GM10266 (cell line): ENCODE results near the gene ARFRP1.

Experiments
- DNase-seq: peaks from one replicate; pipeline ENCODE4 v3.0.0; 2012; ENCODE audit errors: extremely low spot score
- TF ChIP-seq, protein P1 (sequence below): IDR thresholded peaks from 2 replicates; pipeline ENCODE4 v1.5.1; 2012; ENCODE audit warnings: mild to moderate bottlenecking, low read depth; ENCODE audit not compliant: control insufficient read depth, insufficient read depth; ENCODE audit errors: missing control alignments

ARFRP1 gene

DNA sequence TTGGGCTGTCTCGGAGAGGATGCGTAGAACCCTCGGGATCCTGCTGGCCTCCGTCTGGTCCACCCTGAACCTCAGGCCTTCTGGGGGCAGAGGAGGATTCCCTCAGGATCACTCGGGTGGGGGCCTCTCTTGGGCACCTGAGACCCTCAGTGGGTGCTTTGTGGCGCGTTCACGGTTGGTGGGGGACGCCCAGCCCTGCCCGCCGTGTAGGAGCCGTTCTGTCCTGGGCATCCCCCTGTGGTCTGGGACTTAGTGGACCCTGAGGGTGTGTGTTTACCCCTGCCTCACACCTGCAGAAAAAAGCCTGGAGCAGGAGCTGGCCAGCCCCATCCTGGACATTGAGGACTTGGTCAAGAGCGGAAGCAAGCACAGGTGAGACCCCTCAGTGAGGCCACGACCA lies 42.1 kb downstream of the ARFRP1 start:
- TF ChIP-seq, protein P1, sequence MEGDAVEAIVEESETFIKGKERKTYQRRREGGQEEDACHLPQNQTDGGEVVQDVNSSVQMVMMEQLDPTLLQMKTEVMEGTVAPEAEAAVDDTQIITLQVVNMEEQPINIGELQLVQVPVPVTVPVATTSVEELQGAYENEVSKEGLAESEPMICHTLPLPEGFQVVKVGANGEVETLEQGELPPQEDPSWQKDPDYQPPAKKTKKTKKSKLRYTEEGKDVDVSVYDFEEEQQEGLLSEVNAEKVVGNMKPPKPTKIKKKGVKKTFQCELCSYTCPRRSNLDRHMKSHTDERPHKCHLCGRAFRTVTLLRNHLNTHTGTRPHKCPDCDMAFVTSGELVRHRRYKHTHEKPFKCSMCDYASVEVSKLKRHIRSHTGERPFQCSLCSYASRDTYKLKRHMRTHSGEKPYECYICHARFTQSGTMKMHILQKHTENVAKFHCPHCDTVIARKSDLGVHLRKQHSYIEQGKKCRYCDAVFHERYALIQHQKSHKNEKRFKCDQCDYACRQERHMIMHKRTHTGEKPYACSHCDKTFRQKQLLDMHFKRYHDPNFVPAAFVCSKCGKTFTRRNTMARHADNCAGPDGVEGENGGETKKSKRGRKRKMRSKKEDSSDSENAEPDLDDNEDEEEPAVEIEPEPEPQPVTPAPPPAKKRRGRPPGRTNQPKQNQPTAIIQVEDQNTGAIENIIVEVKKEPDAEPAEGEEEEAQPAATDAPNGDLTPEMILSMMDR: no peak
- no peak for DNase-seq

DNA sequence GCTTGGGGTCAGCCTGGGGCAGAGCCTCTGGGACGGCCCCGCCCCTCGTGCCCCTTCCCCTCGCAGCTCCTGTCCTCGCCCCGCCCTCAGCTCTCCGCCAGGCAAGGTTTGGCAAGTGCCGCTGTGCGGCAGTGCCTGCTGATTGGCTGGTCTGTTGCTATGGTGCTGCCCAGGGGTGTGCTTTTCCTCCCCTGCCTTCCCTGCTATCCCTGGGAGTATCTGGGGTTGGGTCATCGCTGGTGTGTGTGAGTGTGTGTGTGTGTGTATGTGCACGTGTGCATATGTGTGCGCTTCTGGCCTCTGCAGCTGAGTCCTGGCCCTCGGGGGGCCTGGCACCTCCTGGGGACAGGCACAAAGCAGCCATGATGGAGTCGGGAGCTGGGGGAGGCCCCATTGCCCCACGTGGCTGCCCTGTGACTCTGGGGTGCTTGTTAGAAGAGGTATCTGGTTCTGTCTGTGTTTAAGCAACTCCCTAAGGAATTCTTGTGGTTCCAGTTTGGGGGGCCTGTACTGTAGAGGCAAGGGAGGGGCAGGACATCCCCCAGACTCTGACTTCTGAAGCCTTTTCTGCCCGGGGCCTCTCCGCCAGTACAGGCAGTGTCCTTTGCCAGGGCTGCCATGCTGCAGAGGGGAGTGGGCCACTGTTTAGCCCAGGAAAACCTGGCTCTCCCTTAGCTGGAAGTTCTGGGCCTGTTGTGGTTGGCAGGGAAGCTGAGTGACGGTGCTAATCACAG lies 42.7 kb downstream of the ARFRP1 start:
- no peak for DNase-seq
- TF ChIP-seq, protein P1: no peak

DNA sequence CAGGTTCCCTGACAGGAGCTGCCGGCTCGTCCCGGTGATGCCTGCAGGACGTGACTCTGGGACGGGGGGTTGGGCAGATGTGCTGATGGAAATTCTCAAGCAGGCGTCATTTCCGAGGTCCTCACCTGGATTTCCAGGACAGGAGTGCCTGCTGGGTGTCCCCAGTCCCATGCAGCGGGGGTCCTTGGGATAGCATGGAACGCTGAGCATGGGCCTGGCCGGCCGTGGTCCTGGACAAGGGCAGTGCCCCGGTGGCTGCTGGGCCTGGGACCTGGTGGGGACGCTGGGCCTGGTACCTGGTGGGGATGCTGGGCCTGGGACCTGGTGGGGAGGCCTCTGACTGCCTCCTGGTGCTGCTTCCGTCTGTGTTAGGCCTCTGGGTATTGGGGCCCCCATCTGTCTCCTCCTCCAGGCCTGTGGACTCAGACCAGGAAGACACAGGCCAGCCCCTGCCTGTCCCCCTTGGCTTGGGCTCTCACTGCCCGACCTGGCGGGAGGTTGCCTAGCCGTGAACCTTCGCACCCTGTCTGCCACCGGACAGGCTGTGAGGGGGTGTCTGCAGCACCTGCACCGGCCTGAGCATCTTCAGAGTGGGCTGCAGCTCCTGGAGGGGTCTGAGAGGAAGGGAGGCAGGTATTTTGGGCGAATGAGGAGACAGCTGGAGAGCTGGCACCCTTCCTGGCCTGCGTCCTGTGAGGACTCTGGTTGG lies 43.5 kb downstream of the ARFRP1 start:
- no peak for DNase-seq

DNA sequence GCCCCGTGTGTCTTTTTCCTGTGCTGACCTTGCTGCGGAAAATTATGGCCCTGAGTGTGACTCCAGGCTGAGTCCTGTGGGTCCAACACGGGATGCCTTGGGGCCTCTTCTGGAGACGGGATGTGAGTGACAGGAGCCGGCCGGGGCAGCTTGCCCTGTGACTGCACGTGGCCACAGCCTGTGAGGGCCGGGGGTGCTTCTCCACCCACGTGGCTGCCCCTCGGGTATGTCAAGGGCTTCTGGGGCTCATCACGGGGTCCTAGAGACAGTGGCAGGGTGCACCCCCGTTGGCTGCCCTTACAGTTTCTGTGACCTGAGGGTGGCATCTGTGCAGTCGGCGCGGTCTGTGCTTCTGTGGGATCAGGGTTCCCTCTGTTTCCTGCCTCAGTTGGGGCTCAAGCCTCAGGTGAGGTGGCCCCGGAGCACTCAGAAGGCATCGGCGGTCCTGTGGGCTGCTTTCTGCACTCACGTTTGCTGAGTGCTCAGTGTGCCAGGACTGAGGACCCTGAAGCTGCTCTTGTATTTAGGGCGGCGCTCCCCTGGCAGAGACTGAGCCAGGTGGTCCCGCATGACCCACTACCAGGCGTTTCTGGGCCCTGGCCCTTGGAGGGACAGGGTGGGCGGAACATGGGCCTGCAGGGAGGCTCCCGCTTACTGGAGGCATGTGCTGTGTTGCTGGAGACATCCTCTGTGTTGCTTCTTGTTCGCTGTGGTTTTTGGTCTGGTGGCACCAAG lies 44.3 kb downstream of the ARFRP1 start:
- TF ChIP-seq, protein P1: no peak
- no peak for DNase-seq

More for the DNA sequence above, 43.5 kb downstream of the ARFRP1 start:
- TF ChIP-seq, protein P1: no peak

DNA sequence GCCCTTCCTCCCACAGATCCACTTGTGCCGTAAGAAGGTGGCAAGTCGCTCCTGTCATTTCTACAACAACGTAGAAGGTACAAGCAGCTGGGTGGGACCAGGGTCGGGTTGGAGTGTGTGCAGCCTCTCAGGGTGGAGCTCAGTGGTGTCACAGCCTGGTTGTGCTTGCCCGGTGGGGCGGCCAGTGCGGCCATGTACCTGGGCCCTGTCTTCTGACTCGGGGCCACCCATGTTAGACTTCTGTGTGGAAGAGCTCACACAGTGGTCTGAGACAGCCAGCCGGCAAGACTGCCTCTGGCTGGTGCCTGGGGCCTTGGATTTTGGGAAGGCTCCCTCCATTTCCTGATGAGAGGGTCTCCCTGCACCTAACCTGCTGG lies 45.0 kb downstream of the ARFRP1 start:
- no peak for DNase-seq
- TF ChIP-seq, protein P1: no peak

DNA sequence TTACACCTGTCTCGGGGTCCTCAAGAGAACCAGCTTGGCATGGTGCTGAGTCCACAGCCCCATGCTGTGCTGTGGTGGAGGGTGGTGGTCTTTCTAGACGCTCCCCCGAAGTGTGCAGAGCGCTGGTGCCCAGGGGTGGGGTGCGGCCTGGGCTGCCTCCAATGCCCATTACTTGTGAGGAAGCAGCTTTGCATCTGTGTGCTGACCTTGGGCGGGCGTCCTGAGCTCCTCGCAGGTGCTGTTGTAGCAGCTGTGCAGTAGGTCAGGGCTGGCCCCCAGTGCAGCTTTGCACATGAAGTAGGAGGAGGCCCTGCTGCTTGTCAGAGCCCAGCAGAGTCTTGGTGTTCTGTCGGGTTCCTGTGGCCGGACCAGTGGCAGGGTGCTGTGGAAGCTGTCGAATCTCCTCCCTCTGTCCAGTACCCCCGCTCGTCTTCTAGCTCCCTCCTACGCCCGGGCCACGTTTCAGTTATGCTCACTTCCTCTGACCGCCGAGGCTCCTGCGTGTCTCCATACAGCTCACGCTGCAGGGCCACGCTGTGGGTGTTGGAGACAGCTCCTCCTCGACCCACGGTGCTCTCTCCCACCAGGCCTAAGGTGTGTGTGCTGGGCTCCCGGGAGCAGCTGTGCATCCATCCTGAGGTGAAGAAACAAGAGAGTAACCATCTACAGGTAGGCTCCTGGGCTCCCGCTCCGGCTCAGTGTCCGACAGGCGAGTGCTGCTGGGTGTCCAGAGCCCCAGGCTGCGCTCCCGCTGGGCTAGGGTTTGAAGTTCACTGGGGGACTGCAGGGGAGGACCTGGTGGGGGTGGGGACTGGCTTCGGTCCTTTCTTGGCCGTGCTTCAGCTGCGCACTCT lies 45.6 kb downstream of the ARFRP1 start:
- TF ChIP-seq, protein P1: no peak

More for the DNA sequence above, 45.6 kb downstream of the ARFRP1 start:
- DNase-seq: no peak
